Articular chondrocyte of knee joint (primary cell): ENCODE results near the gene VPS25. TPM values are rescaled to one million over a fixed set of nuclear protein-coding genes. Genes with fewer than 3 reads are reported as not detected.

Experiments used
- small RNA-seq: library from RNA; depleted of rRNA; stranded (forward); fragments of <200 nt; gene quantifications from one replicate; pipeline ENCODE3, GENCODE V24; 2012
- total RNA-seq: library from RNA; depleted of rRNA; stranded (reverse); fragments of >200 nt; gene quantifications from 2 replicates; pipeline ENCODE4 v1.2.3, GENCODE V29; 2012

Gene VPS25
- total RNA-seq = 51.0 and 57.1 TPM in 2 replicates

DNA sequence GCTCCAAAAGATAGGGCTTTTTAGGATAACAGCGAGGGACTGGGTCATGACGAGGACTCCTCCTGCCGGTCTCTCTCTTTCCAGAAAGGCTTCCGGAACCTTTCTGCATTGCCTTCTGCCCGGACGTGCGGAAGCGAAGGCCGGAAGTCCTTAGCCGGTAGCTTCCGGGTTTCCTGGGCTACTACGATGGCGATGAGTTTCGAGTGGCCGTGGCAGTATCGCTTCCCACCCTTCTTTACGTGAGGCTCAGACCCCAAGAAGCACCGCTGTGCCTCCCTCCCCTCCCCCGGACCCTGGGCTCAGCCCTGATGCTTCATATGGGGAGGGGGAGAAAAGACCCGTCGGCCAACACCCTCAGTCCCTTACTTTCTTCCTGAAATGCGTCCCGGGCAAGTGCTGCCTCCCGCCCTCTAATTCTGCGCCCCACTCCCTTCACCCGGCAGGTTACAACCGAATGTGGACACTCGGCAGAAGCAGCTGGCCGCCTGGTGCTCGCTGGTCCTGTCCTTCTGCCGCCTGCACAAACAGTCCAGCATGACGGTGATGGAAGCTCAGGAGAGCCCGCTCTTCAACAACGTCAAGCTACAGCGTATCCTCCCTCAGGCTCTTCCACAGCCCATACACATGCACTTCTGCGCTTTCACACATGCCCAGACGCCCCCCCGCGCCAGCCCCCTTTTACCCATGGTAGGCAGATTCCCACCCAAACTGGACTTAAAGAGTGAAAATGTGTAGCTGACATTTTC lies at the start of gene VPS25:
Gene VPS25 (plus strand): TSS at position 160 of the 746 bp plus-strand sequence. CDS start 27 bp downstream, at position 187.

DNA sequence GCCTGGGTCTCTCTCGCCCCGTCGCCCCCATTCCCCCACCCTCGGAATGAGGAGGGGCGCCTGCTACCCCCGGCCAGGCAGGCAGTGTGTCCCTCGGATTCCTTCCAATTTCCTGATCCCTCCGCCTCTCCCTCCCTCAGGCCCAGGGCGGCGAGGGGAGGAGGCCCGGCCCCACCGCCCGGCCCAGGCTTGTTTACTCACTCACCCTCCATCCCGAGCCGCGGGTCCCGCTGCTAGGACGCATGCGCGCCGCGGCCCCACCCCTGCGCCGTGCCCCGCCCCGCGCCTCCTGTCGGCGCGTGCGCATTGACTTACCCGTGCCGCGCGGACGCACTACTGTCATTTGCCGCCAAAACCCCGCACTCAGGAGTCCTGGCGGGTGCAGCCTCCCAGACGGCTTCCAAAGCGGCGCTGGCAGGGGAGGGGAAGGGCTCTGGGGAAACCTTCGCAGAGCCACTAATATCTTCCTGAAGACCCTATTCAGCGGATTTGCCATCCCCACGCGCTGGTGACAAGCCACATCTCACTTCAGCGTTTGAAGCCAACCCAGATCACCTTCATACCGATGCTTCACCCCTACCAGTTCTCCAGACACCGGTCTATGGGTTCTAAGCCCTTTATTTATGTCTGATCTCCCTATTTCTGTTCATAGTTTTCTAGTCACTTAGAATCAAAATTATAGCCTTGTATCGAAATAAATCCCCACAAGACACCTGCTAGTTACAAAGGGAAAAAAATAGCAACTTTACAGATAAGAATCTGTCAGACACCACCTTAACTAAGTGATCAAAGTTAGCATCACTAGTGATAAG lies 28.2 kb upstream of the VPS25 start, which contains the start of gene EZH1:
Gene EZH1 (minus strand): TSS at position 235 of the 812 bp plus-strand sequence. CDS start 16,099 bp downstream, outside the sequence.

DNA sequence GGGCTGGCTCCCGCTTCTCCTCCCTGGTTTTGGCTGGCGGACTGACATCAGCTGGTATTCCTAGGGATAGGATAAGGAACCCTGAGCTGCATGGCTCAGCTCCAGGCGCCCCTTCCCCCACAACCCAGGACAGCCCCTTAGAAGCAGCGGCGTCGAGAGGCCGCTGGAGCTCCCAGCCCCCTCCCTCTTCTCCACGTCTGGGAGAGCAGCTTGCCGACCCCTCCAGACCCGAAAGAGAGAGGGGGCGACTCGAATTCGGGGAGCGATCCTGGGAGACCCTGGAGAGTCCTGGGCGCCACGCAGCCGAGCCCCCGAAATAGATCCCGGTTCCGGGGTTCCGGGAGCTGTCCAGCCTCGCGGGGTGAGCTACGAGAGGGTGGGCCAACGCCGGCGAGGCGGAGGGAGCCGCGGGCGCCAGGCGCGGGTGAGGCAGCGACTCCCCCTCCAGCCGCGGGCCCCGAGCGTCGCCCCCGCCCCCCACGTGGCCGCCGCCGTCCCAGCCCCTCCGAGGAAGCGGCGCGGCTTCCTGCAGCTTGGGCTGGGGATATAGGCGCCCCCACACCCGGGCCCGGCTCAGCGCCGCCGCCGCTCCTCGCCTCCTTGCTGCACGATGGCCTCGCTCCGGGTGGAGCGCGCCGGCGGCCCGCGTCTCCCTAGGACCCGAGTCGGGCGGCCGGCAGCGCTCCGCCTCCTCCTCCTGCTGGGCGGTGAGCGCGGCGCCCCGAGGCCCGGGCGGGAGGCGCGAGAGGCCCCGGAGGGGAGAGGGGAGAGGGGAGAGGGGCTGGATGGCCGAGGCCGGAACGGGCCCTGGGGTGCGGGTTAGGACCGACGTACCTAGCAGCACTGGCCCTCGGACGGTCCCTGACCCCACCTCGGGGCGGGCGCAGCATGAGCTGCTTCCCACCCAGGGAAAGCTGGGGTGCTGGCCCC lies 12.3 kb upstream of the VPS25 start, which contains the start of gene RAMP2:
Gene RAMP2 (plus strand): TSS at position 576 of the 930 bp plus-strand sequence. CDS start 35 bp downstream, at position 611.

GRCh38 chr17:42779936-42780850 lies 6.9 kb downstream of the VPS25 start, which contains the start of gene WNK4:
Gene WNK4, plus strand, starts transcription at chr17:42780610. Its CDS starts 89 bp downstream, at chr17:42780699.

DNA sequence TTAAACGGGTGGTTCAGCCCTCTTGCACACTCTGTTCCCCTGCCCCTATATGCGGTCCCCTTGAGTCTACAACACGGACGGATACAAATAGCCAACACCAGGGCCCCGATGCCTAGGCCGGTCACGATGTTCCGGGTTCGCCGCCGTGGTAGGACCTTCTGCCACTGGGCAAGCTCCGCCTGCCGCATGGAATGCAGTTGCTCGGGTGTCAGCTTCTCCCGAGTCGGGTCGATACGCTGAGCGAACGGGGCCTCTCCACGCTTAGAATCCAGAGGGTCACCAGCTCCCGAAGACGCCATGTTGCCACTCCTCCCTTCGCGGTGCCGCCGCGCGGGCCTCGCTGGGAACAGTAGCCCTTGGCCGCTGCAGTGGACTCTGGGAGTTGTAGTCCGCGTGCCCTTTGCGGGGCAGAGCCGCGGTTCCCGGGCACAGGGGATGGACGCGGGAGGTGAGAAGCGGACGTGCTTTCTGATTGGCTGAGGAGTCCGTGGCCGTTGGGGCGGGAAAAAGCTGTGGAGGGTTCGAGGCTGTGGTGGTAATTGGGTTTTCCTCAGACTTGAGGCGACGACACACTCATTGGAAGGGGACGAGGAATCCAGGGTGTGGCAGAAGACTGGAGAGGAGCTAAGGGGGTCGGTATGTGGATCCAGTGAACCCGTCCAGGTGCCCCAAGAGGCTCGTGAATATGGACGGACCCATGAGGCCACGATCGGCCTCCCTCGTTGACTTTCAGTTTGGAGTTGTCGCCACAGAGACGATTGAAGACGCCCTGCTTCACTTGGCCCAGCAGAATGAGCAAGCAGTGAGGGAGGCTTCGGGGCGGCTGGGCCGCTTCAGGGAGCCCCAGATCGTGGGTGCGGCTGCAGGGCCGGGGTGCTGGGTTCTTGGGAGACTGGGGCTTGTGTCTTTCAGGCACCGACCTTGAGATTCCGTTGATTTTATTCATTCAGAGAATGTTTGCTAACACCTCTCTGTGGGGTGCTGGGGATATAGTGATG lies 25.4 kb downstream of the VPS25 start, which contains the start of the genes CNTD1 and COA3:
Gene CNTD1 (plus strand): TSS at position 479 of the 998 bp plus-strand sequence. CDS start 207 bp downstream, at position 686.
Gene COA3 (minus strand): TSS at position 322 of the 998 bp plus-strand sequence. CDS start 23 bp downstream, at position 299.

Small RNAs within 50 kb of the gene (small RNA-seq; reads per million reads assigned to genes)
- not detected for gene HMGN2P15
- gene MIR6781 = not detected

Other genes with a start within 250 kb of the VPS25 start
- gene NAGLU, start 237.2 kb upstream of the VPS25 start, total RNA-seq = 31.0 and 41.8 TPM in 2 replicates
- gene HSD17B1, start 220.5 kb upstream of the VPS25 start, total RNA-seq = 0.39 and 0.86 TPM in 2 replicates
- 12.3 and 13.6 TPM in 2 replicates for gene COASY, start 211.3 kb upstream of the VPS25 start, total RNA-seq
- gene MLX, start 206.3 kb upstream of the VPS25 start, total RNA-seq = 32.2 and 38.5 TPM in 2 replicates
- 3.0 and 4.1 TPM in 2 replicates for gene PSMC3IP, start 195.7 kb upstream of the VPS25 start, total RNA-seq
- gene RETREG3, start 164.1 kb upstream of the VPS25 start, total RNA-seq = 60.0 and 66.8 TPM in 2 replicates
- gene TUBG1, start 163.8 kb upstream of the VPS25 start, total RNA-seq = 17.1 and 18.1 TPM in 2 replicates
- 14.9 and 15.3 TPM in 2 replicates for gene TUBG2, start 114.2 kb upstream of the VPS25 start, total RNA-seq
- gene PLEKHH3, start 96.5 kb upstream of the VPS25 start, total RNA-seq = 8.0 and 8.2 TPM in 2 replicates
- gene CCR10, start 91.6 kb upstream of the VPS25 start, total RNA-seq = 1.0 and 1.2 TPM in 2 replicates
- 12.4 and 14.2 TPM in 2 replicates for gene CNTNAP1, start 90.9 kb upstream of the VPS25 start, total RNA-seq
- 26.6 and 27.7 TPM in 2 replicates for gene EZH1, start 28.4 kb upstream of the VPS25 start, total RNA-seq
- 0.22 TPM in 1 of 2 replicates, not detected in the other for gene RAMP2, start 12.2 kb upstream of the VPS25 start, total RNA-seq
- gene WNK4, start 7.2 kb downstream of the VPS25 start, total RNA-seq = under 0.01 TPM in 1 of 2 replicates, not detected in the other
- 48.9 and 52.8 TPM in 2 replicates for gene COA3, start 25.3 kb downstream of the VPS25 start, total RNA-seq
- 0.13 and 0.65 TPM in 2 replicates for gene CNTD1, start 25.4 kb downstream of the VPS25 start, total RNA-seq
- 73.6 and 81.3 TPM in 2 replicates for gene BECN1, start 50.8 kb downstream of the VPS25 start, total RNA-seq
- 85.0 and 90.0 TPM in 2 replicates for gene PSME3, start 59.9 kb downstream of the VPS25 start, total RNA-seq
- 1.3 and 2.6 TPM in 2 replicates for gene AOC2, start 71.1 kb downstream of the VPS25 start, total RNA-seq
- 0.13 and 0.54 TPM in 2 replicates for gene AOC3, start 77.8 kb downstream of the VPS25 start, total RNA-seq
- not detected in 2 replicates for gene G6PC1, start 127.3 kb downstream of the VPS25 start, total RNA-seq
- 16.2 and 16.7 TPM in 2 replicates for gene AARSD1, start 191.0 kb downstream of the VPS25 start, total RNA-seq
- gene PTGES3L, start 206.6 kb downstream of the VPS25 start, total RNA-seq = 0.11 and 0.52 TPM in 2 replicates
- gene RUNDC1, start 207.1 kb downstream of the VPS25 start, total RNA-seq = 11.0 and 11.8 TPM in 2 replicates
- 992 and 1,718 TPM in 2 replicates for gene RPL27, start 225.0 kb downstream of the VPS25 start, total RNA-seq
- gene IFI35, start 233.3 kb downstream of the VPS25 start, total RNA-seq = 43.2 and 51.2 TPM in 2 replicates
- gene VAT1, start 248.9 kb downstream of the VPS25 start, total RNA-seq = 322 and 382 TPM in 2 replicates